Stimulated activated naive CD8-positive, alpha-beta T cell treated with anti-CD3 and anti-CD28 coated beads, Interleukin-15, Interleukin-2, amounts not matched to agents 100 U/mL and 50 U/mL, for 24 hours (primary cell): Measurements from ENCODE around the gene RUFY2.
"Not testable (repeated sequence)": the region's sequence is repeated elsewhere in the genome, so short reads cannot be mapped to it uniquely, and the experiment has no call there.

Experiments
- ATAC-seq: fragments of 150-1000 bp; cut with Tn5 transposase; one replicate; pipeline ENCODE4 v1.10.0; 2021
- DNase-seq: peaks from one replicate; pipeline ENCODE4 v3.0.0; 2021

RUFY2 gene, protein sequence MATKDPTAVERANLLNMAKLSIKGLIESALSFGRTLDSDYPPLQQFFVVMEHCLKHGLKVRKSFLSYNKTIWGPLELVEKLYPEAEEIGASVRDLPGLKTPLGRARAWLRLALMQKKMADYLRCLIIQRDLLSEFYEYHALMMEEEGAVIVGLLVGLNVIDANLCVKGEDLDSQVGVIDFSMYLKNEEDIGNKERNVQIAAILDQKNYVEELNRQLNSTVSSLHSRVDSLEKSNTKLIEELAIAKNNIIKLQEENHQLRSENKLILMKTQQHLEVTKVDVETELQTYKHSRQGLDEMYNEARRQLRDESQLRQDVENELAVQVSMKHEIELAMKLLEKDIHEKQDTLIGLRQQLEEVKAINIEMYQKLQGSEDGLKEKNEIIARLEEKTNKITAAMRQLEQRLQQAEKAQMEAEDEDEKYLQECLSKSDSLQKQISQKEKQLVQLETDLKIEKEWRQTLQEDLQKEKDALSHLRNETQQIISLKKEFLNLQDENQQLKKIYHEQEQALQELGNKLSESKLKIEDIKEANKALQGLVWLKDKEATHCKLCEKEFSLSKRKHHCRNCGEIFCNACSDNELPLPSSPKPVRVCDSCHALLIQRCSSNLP

DNA sequence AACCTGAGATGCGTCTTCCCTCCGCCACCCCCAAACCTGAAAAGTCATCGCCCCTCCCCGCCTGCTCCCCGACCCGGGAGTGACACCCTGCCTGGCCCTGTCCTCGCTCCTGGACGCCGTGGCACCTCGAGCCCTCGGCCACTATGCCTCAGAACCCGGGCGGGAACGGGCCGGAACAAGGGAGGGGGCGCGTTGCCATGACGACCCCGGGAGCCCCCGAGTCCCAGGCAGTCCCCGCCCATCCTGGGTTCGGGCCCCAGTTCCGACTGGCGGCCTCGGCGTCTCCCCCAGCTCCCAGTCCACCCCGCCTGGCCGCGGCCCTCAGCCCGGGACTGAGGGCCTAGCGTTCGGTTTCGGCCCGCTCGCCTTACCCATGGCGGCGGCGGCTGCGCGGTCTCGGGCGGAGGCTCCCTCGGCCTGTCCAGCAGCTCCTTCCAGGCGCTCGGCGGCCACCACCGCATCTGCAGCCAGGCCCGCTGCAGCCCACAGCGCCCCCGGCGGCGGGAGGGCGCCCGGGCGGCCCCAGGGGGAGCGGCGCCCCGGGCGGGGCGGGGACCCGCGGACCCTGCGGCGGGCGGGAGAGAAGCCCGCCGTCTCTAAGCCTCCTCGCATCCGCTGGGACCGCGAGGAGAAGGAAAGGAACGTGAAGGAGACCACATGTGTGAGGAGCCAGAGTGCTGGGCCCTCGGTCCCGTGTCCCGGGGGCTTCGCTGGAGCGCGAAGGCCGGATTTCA lies at the start of gene RUFY2:
TSS of gene RUFY2 (minus strand) at position 463 of the 734 bp plus-strand sequence. CDS start at position 375, 88 bp downstream.
- ATAC-seq (peak; percentile 96), DNase-seq (peak; percentile 85)

DNA sequence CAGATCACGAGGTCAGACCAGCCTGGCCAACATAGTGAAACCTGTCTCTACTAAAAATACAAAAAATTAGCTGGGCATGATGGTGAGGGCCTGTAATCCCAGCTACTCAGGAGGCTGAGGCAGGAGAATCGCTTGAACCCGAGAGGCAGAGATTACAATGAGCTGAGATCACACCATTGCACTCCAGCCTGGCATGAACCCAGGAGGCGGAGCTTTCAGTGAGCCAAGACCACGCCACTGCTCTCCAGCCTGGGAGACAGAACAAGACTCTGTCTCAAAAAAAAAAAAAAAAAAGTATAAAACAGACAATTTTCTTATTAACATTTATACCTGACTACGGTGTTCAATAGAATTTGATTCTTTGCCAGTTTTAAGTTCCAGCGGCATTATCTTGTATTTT lies 42.6 kb upstream of the RUFY2 start:
- DNase-seq, ATAC-seq: not testable (repeated sequence)

DNA sequence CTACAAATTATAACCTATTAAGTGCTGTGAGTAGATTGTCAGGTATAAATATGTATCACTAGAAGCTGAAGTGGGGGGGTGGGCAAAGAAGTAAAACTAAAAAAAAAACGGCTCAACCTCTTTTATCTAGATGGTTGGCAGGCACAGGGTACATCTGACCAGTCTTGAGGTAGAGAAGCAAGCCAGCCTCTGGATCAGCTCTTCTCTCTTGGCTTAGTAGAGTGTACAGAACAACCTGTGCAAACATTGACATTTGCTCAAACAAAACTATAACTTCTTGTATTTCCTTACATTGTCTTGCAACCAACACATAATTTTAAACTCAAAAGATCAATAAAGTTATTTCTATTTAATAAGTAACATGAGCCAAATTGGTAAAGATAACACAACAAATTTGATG lies 39.1 kb upstream of the RUFY2 start:
- DNase-seq (no peak), ATAC-seq (no peak)

- ATAC-seq (no peak), DNase-seq (no peak)
These were observed 35.9 kb upstream of the RUFY2 start for GRCh38 chr10:68442971-68443370.

DNA sequence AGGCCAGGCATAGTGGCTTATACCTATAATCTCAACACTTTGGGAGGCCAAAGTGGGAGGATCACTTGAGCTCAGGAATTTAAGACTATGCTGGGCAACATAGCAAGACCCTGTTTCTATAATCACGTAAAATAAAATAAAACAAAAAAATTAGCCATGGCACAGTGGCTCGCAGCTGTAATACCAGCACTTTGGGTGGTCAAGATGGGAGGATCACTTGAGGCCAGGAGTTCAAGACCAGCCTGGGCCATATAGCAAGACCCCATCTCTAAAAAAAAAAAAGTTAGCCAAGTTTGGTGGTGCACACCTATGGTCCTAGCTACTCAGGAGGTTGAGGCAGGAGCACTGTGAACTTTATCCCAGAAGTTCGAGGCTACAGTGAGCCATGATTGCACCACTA lies 33.8 kb upstream of the RUFY2 start:
- no peak for DNase-seq
- no peak for ATAC-seq

GRCh38 chr10:68435803-68436202 lies 28.7 kb upstream of the RUFY2 start:
- ATAC-seq = no peak
- no peak for DNase-seq

DNA sequence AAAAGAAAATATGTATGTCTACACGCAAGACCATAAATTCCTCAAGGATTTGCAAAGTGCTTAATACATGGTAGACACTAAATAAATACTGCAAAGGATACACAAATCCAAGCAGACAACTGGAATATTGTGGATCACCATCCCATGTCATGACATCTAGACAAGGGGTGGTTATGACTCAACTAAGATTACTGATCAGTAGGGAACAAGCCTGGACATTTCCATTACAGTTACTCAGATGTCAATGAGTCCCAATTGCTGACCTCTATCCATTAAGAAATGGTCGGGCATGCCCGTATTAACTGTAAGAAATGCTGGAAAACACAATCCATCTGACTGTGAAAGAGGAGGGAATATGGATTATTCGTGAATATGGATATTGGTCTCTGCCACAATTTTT lies 27.6 kb upstream of the RUFY2 start:
- DNase-seq (no peak), ATAC-seq (no peak)

GRCh38 chr10:68428396-68429104 lies 21.5 kb upstream of the RUFY2 start:
- ATAC-seq (no peak), DNase-seq (no peak)

DNA sequence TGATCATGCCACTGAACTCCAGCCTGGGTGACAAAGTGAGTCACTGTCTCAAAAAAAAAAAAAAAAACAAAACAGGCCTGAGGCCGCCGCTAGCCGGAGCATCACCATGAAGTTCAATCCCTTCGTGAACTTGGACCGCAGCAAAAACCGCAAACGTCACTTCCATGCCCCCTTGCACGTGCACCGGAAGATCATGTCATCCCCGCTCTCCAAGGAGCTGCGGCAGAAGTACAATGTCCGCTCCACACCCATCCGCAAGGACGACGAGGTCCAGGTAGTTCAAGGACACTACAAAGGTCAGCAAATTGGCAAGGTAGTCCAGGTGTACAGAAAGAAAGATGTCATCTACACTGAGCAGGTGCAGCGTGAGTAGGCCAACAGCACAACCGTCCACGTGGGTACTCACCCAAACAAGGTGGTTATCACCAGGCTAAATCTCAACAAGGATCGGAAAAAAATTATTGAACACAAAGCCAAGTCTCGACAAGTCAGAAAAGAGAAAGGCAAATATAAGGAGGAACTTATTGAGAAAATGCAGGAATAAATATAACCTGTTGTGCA lies 17.5 kb upstream of the RUFY2 start:
- DNase-seq (no peak), ATAC-seq (no peak)

DNA sequence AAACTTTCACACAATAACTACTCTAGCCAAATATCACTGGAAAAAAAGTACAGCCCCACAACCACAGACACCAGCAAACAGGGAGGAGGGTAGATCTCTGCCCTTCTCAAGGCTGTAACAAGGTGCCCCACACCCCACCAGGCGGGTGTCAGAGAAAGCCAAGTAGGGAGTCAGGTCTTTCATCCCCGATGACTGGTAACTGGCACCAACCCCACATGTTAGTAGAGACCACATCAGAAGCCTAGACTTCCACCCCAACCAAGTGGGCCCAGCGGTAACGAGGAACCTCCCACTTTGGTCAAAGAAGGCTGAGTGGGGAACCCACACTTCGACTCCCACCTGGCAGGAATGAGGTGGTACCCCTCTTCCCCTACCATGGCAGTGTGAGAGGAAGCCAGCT lies 16.4 kb upstream of the RUFY2 start:
- peak; percentile 62 for DNase-seq
- peak; percentile 99 for ATAC-seq

- DNase-seq (no peak), ATAC-seq (no peak)
These were observed 12.3 kb upstream of the RUFY2 start for GRCh38 chr10:68419376-68419775.

GRCh38 chr10:68408898-68409518 lies 1.9 kb upstream of the RUFY2 start:
- no peak for ATAC-seq
- DNase-seq = no peak

DNA sequence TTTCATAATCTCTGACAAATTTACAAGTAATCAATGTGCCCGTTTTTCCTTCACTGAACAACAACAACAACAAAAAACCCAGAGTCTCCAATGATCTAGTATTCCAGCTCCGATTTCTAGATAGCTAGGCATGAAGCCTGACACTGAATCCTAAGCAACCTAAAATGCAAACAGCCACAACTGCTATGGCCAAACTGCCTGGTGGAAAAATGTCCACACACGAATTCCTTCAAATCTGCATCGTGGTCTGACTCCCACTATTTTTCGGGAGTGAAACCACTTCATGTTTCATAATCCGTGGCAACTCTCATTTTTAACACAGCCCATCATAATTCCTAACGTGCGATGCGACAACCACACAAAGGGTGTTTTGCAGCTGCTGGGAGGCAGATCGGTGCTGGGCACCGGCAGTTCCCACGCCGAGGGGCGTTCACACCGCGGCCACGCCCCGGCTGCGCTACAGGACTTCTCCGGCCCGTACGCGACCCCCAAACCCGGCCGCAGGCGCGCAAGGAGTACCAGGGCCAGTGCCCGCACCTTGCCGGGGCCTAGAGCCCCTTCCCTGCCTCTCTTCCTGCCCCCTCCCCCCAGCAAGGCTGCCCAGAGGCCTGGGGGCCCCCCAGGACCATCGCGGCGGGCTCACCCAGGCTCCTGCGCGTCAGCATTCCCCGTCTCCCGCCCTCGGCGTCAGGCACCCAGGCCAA lies 814 bp downstream of the RUFY2 start:
- ATAC-seq (peak; percentile 44), DNase-seq (peak; percentile 62)

- ATAC-seq = no peak
- DNase-seq = no peak
These were observed 3.4 kb downstream of the RUFY2 start for GRCh38 chr10:68403701-68404100.

DNA sequence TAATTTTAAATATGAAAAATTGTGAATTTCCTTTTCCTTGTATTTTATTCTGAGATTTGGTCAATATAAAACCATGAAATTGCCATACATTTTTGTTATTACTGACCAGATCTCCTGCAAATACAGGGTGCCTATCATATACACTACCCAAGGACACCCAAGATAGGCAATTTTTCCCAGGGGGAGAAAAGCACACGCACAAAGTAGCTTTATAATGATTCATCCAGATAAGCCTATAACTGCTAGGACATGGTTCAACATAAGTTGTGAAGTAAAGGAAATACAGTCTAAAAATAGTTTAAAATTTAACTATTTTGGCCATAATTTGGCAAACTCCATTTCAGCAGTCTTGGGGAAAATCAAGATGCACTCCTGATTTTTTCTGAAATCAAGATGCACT lies 4.8 kb downstream of the RUFY2 start:
- ATAC-seq = no peak
- DNase-seq = no peak

GRCh38 chr10:68397005-68397404 lies 10.1 kb downstream of the RUFY2 start:
- DNase-seq (no peak), ATAC-seq (no peak)

DNA sequence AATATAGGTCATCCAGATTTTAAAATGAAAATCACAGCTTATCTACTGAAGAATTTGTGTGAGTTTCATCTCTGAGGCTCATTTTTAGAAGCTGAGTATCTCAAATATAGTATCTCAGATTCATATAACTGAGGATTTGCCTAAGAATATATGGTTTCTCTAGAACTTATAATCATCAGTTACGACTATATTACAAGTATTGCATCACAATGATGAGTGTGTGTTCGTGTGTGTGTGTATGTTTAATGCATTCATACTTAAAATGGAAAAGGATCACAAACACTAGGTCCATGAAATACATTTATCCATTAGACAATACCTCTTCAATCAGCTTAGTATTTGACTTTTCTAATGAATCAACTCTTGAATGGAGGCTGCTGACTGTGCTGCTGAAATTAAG lies 21.3 kb downstream of the RUFY2 start:
- DNase-seq (no peak), ATAC-seq (no peak)

GRCh38 chr10:68371604-68372003 lies 35.5 kb downstream of the RUFY2 start:
- DNase-seq (no peak), ATAC-seq (no peak)

DNA sequence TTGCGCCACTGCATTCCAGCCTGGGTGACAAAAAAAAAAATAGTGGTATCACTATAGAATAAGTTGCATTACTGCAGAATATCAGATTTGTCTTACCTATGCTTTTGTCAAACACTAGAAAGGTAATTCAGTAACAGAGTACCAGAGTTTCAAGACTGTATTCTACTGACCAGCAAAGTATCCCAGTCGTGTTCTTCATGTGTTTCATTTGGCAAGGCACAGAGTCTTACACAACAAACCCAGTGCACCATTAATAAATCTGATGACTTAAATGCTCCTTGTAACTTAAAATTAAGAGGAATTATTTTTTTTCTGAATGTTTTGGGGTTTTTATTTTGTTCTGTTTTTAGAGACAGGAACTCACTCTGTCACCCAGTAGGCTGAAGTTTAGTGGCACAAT lies 40.0 kb downstream of the RUFY2 start:
- DNase-seq (no peak), ATAC-seq (no peak)

DNA sequence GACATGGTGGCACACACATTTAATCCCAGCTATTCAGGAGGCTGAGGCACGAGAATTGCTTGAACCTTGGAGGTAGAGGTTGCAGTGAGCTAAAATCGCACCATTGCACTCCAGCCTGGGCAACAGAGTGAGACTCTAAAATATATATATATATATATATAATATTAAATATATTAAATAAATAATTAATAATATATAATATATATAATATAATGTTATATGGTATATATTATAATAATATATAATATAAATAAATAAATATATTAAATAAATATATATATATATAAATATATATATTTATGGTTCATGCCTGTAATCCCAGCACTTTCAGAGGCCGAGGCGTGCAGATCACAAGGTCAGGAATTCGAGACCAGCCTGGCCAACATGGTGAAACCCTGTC lies 40.5 kb downstream of the RUFY2 start:
- ATAC-seq = no peak

GRCh38 chr10:68365611-68366010 lies 41.5 kb downstream of the RUFY2 start:
- ATAC-seq = no peak
- DNase-seq = no peak

More for the DNA sequence above, 40.5 kb downstream of the RUFY2 start:
- DNase-seq = no peak
